Activated CD4-positive, alpha-beta T cell treated with anti-CD3 and anti-CD28 coated beads for 24 hours (primary cell): ENCODE data around the gene CDK11B.

Experiments used
- DNase-seq, 2 donors: peaks; one replicate each; pipeline ENCODE4 v3.0.0-alpha.2; 2020; ENCODE audit warnings: low read depth in 2 of 2

The CDK11B gene

DNA sequence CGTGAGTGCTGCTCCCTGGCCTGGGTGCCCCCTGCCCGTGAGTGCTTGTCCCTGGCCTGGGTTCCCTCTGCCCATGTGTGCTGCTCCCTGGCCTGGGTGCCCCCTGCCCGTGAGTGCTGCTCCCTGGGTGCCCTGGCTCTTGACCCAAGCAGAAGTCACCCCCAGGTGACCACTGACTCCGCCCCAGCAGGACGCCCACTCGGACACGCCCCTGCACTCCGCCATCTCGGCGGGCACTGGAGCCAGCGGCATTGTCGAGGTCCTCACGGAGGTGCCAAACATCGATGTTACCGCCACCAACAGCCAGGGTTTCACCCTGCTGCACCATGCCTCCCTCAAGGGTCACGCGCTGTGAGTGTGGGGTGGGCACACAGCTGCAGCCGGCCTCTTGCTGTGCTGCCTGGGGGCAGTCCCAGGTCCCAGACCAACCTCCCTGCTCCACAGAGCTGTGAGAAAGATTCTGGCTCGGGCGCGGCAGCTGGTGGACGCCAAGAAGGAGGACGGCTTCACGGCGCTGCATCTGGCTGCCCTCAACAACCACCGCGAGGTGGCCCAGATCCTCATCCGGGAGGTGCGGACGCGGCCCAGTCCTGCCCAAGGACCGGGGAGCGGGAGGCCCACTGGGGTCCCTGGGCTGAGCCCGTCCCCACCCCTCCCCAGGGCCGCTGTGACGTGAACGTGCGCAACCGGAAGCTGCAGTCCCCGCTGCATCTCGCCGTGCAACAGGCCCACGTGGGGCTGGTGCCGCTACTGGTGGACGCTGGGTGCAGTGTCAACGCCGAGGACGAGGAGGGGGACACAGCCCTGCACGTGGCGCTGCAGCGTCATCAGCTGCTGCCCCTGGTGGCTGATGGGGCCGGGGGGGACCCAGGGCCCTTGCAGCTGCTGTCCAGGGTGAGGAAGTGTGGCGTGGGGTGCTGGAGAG is 30.7 kb downstream of the CDK11B start:
- DNase-seq, result no peak

DNA sequence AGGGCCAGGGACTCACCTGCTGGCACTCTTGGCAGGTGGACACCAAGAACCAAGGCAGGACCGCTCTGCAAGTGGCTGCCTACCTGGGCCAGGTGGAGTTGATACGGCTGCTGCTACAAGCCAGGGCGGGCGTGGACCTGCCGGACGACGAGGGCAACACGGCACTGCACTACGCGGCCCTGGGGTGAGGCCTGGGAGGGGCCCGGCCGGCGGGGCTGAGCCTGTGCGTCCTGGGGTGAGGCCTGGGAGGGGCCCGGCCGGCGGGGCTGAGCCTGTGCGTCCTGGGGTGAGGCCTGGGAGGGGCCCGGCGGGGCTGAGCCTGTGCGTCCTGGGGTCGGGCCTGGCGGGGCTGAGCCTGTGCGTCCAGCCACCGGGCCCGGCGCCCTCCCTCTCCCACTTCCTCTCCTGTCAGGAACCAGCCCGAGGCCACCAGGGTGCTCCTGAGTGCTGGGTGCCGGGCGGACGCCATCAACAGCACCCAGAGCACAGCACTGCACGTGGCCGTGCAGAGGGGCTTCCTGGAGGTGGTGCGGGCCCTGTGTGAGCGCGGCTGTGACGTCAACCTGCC is 31.5 kb downstream of the CDK11B start:
- DNase-seq, result no peak

DNA sequence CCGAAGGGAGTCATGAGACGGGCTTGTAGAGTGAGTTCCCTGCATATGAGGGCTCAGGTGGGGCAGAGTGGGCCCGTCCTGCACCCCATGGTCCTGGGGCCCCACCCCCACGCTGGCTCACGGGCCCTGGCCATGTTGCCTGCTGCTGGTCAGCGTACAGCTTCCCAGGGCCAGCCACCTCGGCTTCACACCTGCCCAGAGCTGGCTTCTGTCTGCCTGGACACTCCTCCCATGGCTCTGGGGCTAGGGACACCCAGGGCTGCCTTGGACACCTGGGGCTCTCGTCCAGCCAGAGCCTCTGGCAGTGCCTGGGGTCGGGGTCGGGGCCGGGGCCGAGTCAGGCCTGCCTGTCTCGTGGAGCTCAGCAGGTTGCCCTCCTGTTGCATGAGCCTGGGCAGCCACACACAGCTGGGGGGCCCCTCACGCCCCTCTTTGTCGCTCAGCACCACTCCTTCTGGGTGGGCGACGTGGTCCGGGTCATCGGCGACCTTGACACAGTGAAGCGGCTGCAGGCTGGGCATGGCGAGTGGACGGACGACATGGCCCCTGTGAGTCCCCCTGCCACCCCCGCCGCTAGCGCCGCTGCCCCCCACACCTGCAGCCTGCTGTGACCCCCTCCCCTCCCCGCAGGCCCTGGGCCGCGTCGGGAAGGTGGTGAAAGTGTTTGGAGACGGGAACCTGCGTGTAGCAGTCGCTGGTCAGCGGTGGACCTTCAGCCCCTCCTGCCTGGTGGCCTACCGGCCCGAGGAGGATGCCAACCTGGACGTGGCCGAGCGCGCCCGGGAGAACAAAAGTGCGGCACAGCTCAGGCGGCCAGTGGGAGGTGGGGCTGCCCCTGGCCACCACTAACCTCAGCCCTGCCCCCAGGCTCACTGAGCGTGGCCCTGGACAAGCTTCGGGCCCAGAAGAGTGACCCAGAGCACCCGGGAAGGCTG is 32.3 kb downstream of the CDK11B start:
- no peak for DNase-seq

DNA sequence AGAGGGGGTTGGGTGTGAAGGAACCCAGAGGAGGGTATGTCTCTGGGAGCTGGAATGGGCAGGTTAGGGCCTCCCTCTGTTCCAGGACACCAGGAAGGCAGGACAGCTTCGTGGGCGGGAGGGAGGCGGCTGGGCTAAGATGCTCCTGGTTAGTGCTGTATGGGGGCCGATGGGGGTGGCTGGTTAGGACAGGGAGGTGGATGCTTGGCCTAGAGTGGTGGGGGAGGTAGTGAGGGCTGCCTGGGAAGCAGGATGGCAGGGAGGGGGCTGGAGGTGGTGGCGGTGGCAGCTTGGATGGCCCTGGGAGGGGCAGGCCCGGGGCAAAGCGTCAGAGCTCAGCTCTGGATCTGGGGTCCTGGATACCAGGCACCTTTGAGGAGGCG is 33.0 kb downstream of the CDK11B start:
- DNase-seq, result no peak

DNA sequence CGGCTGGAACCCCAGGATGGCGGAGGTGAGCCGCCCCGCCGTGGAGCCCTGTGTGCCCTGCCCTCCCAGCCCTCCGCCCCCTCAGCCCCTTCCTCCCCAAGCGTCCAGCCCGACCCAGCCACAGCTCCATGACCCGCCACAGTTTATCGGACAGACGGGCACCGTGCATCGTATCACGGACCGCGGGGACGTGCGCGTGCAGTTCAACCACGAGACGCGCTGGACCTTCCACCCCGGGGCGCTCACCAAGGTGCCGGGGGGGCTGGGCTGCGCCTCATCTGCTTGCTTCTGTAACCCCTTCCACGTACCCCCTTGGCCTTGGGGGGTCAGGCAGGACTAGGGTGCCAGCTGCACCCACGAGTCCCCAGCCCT is 33.4 kb downstream of the CDK11B start:
- no peak for DNase-seq

DNA sequence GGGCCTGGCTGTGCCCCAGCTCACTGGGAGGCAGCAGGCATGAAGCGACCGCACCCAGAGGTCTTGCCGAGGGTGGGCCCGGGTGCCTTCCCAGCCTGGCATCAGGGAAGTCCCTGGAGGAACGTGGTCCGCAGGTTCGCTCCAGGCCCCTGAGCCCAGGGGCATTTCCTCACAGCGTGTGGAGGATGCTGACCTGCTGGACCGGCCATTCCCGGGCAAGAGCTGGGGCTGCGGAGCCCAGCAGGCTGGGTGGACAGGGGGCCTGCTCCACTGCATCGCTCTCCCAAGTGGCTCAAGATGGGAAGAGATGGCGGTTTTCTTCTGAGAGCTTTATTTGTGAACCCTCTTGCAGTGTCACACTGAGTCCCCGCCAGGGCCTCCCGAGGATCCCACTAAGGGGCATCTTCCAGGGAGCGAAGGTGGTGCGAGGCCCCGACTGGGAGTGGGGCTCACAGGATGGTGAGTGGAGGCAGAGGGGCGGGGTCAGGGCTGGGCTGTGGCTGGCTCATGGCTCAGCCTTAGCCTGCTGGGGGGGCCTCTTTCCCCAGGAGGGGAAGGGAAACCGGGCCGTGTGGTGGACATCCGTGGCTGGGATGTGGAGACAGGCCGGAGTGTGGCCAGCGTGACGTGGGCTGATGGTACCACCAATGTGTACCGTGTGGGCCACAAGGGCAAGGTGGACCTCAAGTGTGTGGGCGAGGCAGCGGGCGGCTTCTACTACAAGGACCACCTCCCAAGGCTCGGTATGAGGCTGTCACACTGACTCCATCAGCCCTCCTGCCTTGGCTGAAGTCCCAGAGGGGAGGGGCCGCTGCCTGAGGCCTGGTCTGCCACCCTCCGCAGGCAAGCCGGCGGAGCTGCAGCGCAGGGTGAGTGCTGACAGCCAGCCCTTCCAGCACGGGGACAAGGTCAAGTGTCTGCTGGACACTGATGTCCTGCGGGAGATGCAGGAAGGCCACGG is 34.1 kb downstream of the CDK11B start:
- DNase-seq, result no peak

DNA sequence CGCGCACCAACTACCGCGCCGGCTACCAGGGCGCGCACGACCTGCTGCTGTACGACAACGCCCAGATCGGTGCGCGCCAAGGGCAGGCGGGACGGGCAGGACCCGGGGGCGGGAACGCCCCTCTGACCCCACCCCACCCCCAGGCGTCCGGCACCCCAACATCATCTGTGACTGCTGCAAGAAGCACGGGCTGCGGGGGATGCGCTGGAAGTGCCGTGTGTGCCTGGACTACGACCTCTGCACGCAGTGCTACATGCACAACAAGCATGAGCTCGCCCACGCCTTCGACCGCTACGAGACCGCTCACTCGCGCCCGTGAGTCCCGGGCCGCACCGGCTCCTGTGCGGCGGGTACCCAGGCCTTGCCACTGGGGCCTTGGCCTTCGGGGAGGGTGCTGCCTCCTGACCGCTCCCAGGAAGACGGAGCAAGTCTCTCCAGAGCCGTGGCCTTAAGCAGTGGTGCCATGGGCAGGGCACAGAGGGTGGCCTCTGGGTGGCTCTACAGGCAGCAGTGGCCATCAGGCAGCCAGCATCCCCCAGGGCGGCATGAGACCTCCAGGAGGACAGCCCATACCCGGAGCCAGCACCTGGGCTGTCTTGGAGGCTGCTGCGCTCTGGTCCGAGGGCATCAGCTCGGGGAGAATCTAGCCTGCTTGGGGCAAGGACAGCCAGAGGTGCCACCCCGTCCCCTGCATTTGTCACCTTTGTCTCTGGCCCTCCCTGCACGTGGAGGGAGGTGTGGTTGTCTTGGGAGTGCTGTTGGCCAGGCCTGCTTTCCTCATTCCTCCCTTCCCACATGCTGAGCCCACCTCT is 35.0 kb downstream of the CDK11B start:
- no peak for DNase-seq

DNA sequence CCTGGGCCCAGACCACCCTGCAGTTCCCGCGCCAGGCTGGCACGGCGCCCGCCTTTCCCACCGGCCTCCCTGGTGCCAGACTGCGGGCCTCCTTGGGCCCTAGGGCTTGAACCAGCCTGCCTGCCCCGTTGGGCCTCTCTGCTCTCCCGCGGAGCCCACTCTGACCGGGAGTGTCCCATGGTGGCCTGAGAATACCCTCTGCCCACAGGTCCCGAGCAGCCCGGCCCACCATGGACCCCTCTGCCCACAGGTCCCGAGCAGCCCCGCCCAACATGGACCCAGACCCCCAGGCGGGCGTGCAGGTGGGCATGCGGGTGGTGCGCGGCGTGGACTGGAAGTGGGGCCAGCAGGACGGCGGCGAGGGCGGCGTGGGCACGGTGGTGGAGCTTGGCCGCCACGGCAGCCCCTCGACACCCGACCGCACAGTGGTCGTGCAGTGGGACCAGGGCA is 35.6 kb downstream of the CDK11B start:
- no peak for DNase-seq

DNA sequence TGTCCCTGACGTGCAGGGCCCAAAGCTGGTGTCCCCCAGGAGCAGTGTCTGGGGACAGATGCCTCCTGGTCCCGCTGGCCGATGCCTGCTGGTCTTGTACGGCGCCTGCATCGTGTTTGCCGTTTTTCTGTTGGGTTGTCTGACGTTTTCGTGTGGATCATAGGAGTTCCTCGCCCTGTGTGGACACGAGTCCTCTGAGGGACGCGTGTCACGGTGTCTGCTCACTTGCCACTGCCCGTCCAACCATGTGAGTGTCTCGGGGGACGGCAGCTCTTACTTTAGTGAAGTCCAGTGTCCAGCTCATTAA is 36.1 kb downstream of the CDK11B start:
- no peak for DNase-seq

DNA sequence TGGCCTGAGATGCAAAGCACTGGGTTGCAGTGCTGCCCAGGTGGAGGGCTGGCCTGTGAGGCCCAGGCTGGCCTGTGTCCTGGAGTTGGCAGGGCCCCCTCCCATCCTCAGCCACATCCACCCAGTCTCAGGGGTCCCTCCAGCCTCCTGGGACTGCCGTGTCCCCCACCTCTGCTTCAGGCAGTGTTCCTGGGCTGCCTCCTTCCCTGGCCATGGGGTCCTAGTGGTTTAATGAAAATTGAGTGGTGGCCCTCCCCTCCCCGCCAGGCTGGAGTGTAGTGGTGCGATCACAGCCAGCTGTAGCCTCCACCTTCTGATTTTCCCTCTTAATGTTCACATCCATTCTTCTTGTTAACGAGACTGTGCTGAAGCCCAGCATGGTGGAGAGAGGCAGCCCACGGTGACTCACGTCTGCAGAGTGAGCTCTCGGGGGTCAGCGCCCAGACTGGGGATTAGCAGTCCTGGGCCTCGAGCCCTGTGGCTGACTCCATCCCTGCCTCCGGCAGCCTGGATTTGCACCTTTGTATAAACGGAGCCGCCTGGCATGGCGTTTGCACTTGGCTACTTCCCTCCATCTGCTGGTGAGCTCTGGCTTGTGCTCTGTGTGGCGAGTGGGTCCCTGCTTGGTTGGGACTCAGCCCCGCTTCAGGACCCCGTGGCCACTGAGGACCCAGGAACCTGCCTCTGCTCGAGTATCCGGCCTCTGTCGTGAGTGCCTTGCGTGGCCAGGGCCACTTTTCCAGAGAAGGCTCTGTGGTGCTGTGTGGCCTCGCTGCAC is 36.6 kb downstream of the CDK11B start:
- no peak for DNase-seq

DNA sequence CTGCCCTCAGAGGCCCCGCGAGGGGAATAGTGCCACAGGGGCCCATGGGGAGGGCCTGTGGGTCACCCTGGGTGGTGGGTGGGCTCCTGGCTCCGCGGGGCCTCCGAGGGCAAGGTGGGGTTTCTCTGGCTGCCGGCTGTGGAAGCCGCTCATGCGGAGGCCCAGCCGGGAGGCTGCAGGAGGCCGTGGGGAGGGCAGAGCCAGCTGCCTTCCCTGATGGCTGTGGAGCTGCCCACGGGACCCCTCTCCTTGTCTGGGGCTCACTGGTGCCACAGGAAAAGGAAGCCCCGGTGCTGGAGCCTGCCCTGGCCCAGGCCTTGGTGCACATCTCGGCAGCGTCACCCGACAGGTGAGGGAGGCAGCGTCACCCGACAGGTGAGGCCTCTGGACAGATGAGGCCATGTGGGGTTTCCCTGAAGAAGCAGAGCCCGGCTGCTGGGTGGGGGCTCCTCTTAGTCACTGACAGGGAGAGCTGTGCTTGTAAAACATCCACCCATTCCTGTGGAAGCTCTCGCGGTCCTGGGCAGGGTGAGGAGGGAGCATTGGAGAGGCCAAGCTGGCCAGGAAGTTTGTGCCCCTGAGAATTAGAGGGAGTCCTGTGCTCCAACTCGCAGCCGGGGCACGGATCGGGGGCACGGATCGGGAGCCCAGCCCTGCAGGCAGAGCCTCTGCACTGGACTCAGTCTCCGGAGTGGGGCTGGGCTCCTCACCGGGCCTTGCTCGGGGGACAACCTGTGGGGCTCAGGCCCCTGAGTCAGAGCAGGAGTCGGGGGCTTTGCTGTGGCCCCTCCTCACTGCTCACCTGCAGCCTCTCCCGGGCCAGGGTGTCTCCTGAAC is 37.4 kb downstream of the CDK11B start:
- no peak for DNase-seq

DNA sequence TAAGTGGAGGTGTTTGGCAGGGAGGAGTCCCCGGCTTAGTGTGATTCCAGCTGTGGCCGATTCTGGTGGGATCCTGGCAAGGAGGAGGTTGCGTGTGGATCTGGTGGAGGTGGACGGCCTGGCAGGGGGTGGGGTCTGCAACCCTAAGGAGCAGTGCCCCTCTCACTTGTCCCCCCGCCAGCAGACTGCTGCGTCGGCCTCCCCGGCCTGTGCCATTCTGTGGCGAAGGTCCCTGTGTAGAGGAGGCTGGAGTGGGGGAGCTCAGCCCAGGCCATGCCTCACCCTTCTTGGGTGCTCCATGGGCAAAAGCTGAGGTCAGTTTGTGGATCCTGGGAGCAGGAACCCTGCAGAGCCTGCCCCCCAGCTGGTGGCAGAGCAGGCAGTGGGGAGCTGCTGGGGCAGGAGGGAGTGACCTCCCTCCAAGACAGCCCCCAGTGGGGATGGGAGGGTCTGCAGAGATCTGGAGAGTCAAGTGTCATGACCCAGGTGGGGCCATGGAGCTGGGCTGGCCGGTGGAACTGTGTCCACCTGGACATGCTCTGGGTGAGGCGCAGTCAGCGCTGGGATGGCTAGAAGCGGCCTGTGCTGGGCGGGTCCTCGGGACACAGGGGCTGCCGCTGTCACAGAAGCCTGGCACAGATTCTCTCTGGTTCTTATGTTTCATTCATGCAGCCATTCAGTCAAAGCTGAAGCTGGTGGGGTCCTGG is 38.2 kb downstream of the CDK11B start:
- no peak for DNase-seq

DNA sequence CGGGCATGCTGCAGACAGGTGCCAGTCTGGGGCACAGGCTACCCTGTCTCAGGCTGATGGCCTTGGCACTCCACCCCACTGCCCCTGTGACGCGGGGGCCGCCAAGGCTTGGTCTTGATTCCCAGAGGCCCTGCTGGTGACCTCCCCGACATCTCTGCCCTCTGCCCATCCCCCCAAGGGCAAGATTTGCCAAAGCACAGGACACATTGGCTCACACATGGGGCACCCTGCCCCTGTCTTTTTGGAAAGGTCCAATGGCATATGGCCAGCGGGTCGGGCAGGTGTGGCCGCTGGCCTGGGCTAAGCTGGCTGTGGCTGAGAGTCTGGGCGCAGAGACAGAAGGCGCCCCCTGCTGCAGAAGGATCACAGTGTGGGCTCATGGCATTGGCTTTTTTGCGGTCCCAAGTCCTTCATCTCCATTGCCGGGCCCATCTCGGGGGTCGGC is 38.9 kb downstream of the CDK11B start:
- no peak for DNase-seq

DNA sequence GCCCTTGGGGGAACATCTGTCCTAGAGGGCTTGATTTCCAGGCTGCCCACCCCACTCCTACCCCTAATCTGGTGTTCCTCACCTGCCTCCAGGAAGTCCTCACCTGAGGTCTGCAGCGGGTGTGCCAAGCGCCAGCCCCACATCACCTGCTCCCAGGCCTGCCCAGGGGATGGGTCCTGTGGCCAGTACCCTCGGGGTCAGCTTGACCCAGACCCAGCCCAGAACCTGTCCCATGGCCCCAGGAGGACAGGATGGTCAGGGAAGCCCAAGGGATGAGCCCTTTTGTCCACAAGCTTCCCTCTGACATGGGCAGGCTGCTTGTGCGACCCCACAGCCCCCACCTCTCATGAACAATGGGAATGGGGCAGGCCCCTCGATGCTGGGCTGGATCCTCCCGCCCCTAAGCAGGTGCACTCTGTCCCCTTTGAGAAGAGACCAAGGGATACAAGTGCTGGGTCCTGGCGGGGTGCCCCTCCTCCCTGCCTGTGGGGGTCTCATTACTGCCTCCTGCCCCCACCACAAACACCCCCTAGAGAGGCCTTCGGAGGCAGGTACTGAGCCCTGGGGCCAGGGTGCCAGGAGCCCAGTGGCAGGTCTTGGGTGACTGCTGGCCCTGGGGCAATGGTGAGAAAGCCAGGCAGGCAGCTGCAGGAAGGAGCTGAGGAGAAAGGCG is 40.3 kb downstream of the CDK11B start:
- DNase-seq, result no peak

DNA sequence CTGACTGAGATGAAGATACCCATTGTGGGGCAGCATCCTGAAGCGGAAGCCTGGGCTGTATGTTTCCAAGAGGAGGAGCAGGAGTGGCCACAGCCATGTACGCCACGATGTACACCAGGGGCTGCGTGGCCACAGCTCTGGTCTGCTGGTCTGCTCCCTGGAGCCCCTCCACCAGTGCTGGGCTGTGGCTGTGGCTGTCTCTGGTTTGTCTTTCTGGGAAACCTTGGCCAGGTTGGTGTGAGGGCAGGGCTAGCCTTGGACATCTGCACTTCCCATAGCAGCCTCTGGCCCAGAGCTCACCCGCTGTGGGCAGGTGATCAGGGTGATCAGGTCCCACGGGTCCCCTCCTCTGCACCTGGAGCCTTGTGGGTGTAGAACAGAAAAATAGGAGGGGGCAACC is 40.9 kb downstream of the CDK11B start:
- DNase-seq, result no peak

DNA sequence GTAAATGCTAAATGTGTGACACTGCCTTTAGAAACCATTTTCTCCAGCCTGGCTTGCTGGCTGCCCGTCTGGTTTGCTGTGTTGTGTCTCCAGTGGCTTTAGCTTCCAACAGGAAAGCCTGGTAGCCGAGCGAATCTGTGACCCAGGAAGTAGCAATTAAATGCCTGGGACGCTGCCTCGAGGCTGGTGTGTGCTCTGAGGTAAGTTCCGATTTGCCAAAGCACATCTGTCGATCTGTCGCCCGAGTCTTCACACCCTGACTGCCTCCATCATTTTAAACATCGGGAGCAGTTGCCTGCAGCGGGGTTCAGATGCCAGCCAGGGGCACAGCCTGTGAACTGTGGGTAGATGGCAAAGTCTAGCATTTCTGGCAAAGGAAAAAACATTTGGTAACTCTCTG is 41.3 kb downstream of the CDK11B start:
- no peak for DNase-seq

DNA sequence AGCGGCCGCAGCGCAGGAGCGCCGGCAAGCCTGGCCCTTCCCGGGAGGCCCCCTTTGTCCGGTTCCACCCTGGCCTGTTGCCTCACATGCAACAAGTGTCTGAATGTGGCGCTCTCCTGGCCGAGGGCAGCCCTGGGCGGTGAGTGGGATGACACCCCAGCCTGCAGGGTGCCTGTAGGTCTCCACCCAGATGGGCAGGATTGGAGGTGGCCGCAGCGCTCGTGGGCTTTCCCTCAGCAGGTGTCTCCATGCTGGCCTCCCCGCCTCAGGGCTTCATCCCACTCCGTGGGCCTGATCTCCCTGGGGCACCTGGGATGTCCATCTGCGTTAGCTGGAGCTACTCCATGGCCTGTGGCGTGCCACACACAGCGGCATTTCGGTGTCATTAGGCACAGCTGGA is 42.0 kb downstream of the CDK11B start:
- no peak for DNase-seq
